H9 (cell line): ENCODE results near the gene HOXC6. TPM values are rescaled to one million over a fixed set of nuclear protein-coding genes. Genes with fewer than 3 reads are reported as not detected.

Experiments
- DNase-seq: peaks from one replicate; pipeline ENCODE4 v3.0.0-alpha.2; 2017
- H2AFZ ChIP-seq: one replicate; pipeline ENCODE4 v1.6.1; 2013; ENCODE audit warnings: mild to moderate bottlenecking, low read length, control low read depth, moderate library complexity
- H2AK5ac ChIP-seq: 2 replicates; pipeline ENCODE4 v1.6.1; 2013; ENCODE audit warnings: low read length, control low read depth, mixed read lengths; ENCODE audit not compliant: insufficient read length
- H2BK120ac ChIP-seq: one replicate; pipeline ENCODE4 v1.6.1; 2013; ENCODE audit warnings: low read depth, mild to moderate bottlenecking, low read length, control low read depth, inconsistent platforms; ENCODE audit not compliant: poor library complexity, severe bottlenecking
- H2BK12ac ChIP-seq: 2 replicates; pipeline ENCODE4 v1.6.1; 2013; ENCODE audit warnings: low read length, control low read depth, mixed read lengths, low read depth; ENCODE audit not compliant: insufficient read length
- H2BK15ac ChIP-seq: 2 replicates; pipeline ENCODE4 v1.6.1; 2013; ENCODE audit warnings: low read depth, low read length, control low read depth
- H2BK20ac ChIP-seq: one replicate; pipeline ENCODE4 v1.6.1; 2013; ENCODE audit warnings: low read depth, mild to moderate bottlenecking, low read length, control low read depth, inconsistent platforms; ENCODE audit not compliant: poor library complexity, severe bottlenecking
- H2BK5ac ChIP-seq: 2 replicates; pipeline ENCODE4 v1.6.1; 2013; ENCODE audit warnings: low read length, control low read depth, mixed read lengths; ENCODE audit not compliant: insufficient read length
- H3K14ac ChIP-seq: 2 replicates; pipeline ENCODE4 v1.6.1; 2013; ENCODE audit warnings: low read length, control low read depth; ENCODE audit not compliant: insufficient read depth
- H3K18ac ChIP-seq: 2 replicates; pipeline ENCODE4 v1.6.1; 2013; ENCODE audit warnings: low read depth, mild to moderate bottlenecking, mixed read lengths, low read length, control low read depth; ENCODE audit not compliant: insufficient read length
- H3K23ac ChIP-seq: 2 replicates; pipeline ENCODE4 v1.6.1; 2013; ENCODE audit warnings: low read length, control low read depth, mixed read lengths, low read depth; ENCODE audit not compliant: insufficient read length
- H3K23me2 ChIP-seq: 2 replicates; pipeline ENCODE4 v1.6.1; 2013; ENCODE audit warnings: low read depth, mild to moderate bottlenecking, mixed read lengths, low read length, control low read depth; ENCODE audit not compliant: insufficient read length, poor library complexity, severe bottlenecking
- H3K27ac ChIP-seq: 2 replicates; pipeline ENCODE4 v1.5.1; 2013; ENCODE audit warnings: low read length, control low read depth, mixed read lengths, low read depth; ENCODE audit not compliant: insufficient read length
- H3K27me3 ChIP-seq: 2 replicates; pipeline ENCODE4 v1.6.1; 2013; ENCODE audit warnings: low read length, control low read depth, inconsistent platforms; ENCODE audit not compliant: insufficient read depth
- H3K4ac ChIP-seq: 2 replicates; pipeline ENCODE4 v1.6.1; 2013; ENCODE audit warnings: low read depth, mild to moderate bottlenecking, control low read depth, inconsistent platforms, low read length, moderate library complexity
- H3K4me1 ChIP-seq: 2 replicates; pipeline ENCODE4 v1.6.1; 2013; ENCODE audit warnings: low read length, control low read depth, inconsistent platforms; ENCODE audit not compliant: insufficient read depth
- H3K4me2 ChIP-seq: 2 replicates; pipeline ENCODE4 v1.6.1; 2013; ENCODE audit warnings: low read length, control low read depth, mixed read lengths; ENCODE audit not compliant: insufficient read length, insufficient read depth
- H3K56ac ChIP-seq: 2 replicates; pipeline ENCODE4 v1.6.1; 2013; ENCODE audit warnings: low read depth, mild to moderate bottlenecking, mixed read lengths, low read length, control low read depth; ENCODE audit not compliant: insufficient read length
- H3K79me1 ChIP-seq: 2 replicates; pipeline ENCODE4 v1.6.1; 2013; ENCODE audit warnings: low read depth, mild to moderate bottlenecking, moderate library complexity, low read length, control low read depth, inconsistent platforms; ENCODE audit not compliant: insufficient read depth, poor library complexity, severe bottlenecking
- H3K79me2 ChIP-seq: 2 replicates; pipeline ENCODE4 v1.6.1; 2013; ENCODE audit warnings: low read length, control low read depth, inconsistent platforms; ENCODE audit not compliant: insufficient read depth
- H3K9ac ChIP-seq: 2 replicates; pipeline ENCODE4 v1.6.1; 2013; ENCODE audit warnings: low read length, control low read depth, mixed read lengths; ENCODE audit not compliant: insufficient read length; ENCODE audit errors: extremely low read depth
- H3K9me3 ChIP-seq: one replicate; pipeline ENCODE4 v1.6.1; 2013; ENCODE audit warnings: low read depth, low read length, inconsistent platforms; ENCODE audit not compliant: control insufficient read depth
- H3T11ph ChIP-seq: one replicate; pipeline ENCODE4 v1.6.1; 2013; ENCODE audit warnings: mild to moderate bottlenecking, low read length, control low read depth, inconsistent platforms
- H4K20me1 ChIP-seq: one replicate; pipeline ENCODE4 v1.6.1; 2013; ENCODE audit not compliant: control insufficient read depth, insufficient read length, insufficient read depth
- H4K5ac ChIP-seq: 2 replicates; pipeline ENCODE4 v1.6.1; 2013; ENCODE audit warnings: low read depth, mild to moderate bottlenecking, mixed read lengths, low read length, control low read depth; ENCODE audit not compliant: insufficient read length
- H4K8ac ChIP-seq: replicated peaks from 2 replicates; pipeline ENCODE4 v1.6.1; 2013; ENCODE audit warnings: low read length, control low read depth, mixed read lengths, low read depth; ENCODE audit not compliant: insufficient read length
- H4K91ac ChIP-seq: 2 replicates; pipeline ENCODE4 v1.6.1; 2013; ENCODE audit warnings: low read depth, mild to moderate bottlenecking, moderate library complexity, mixed read lengths, low read length, control low read depth; ENCODE audit not compliant: insufficient read length
- H3K27ac Mint-ChIP-seq, 3 experiments: 2 replicates in 2 of 3; 3 replicates in 1 of 3; pipeline ENCODE4 v1.8.0; 2020 to 2021; ENCODE audit warnings: mixed read lengths in 3 of 3, mild to moderate bottlenecking in 1 of 3, moderate library complexity in 1 of 3
- H3K27me3 Mint-ChIP-seq: 2 replicates; pipeline ENCODE4 v1.8.0; 2021; ENCODE audit warnings: low read depth, mild to moderate bottlenecking, moderate library complexity, mixed read lengths
- H3K36me3 Mint-ChIP-seq, 3 experiments: 2 replicates in 2 of 3; 3 replicates in 1 of 3; pipeline ENCODE4 v1.8.0; 2020 to 2021; ENCODE audit warnings: low read depth in 3 of 3, mixed read lengths in 3 of 3; ENCODE audit not compliant: insufficient read depth in 1 of 3
- H3K4me1 Mint-ChIP-seq, 2 experiments: 2 replicates each; pipeline ENCODE4 v1.8.0; 2020; ENCODE audit warnings: mixed read lengths in 2 of 2
- H3K4me3 Mint-ChIP-seq, 2 experiments: 2 replicates in 1 of 2; 3 replicates in 1 of 2; pipeline ENCODE4 v1.8.0; 2020 to 2021; ENCODE audit warnings: mild to moderate bottlenecking in 2 of 2, mixed read lengths in 2 of 2, moderate library complexity in 1 of 2
- H3K9me3 Mint-ChIP-seq, 2 experiments: 2 replicates in 1 of 2; 3 replicates in 1 of 2; pipeline ENCODE4 v1.8.0; 2020; ENCODE audit warnings: mild to moderate bottlenecking in 2 of 2, mixed read lengths in 2 of 2, moderate library complexity in 1 of 2
- WGBS: extraction: QIAGEN DNeasy Blood & Tissue Kit; methylation state at CpG from one replicate; pipeline ENCODE4 v1.1.7; 2013; ENCODE audit warnings: missing lambda C conversion rate, low lambda C conversion rate, mixed read lengths; ENCODE audit not compliant: insufficient read length; ENCODE audit errors: extremely low coverage; 5-methylcytosine and 5-hydroxymethylcytosine counted together
- total RNA-seq: library from RNA; stranded (reverse); gene quantifications from 2 replicates; pipeline ENCODE4 v1.2.1, GENCODE V29; 2021
- TF ChIP-seq, protein P1 (sequence below): fragments of 200-600 bp; sonication (generic); conservative IDR thresholded peaks from 3 replicates; pipeline ENCODE4 v1.8.0; 2021; ENCODE audit warnings: antibody characterized with exemption, mild to moderate bottlenecking

Gene HOXC6
- total RNA-seq, 1 experiment from 2014 or later: not detected

DNA sequence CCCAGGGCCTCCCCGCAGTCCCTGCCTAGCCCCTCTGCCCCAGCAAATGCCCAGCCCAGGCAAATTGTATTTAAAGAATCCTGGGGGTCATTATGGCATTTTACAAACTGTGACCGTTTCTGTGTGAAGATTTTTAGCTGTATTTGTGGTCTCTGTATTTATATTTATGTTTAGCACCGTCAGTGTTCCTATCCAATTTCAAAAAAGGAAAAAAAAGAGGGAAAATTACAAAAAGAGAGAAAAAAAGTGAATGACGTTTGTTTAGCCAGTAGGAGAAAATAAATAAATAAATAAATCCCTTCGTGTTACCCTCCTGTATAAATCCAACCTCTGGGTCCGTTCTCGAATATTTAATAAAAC is 2.2 kb downstream of the HOXC6 start:
- Histone ChIP-seq H2BK15ac (no peak overlapping the region), H2AK5ac (no peak overlapping the region), H3K9ac (no peak overlapping the region), H3K14ac (no peak overlapping the region), H3T11ph (no peak overlapping the region), H3K9me3 (no peaks in the 10 kb centered on the region), H2AFZ (no peak overlapping the region), H3K18ac (no peak overlapping the region), H2BK5ac (no peak overlapping the region), H3K79me2 (no peaks in the 10 kb centered on the region), H3K27ac (no peak overlapping the region), H3K56ac (no peak overlapping the region), H3K4me1 (no peaks in the 10 kb centered on the region), H3K4me2 (no peak overlapping the region), H3K79me1 (no peaks in the 10 kb centered on the region), H4K91ac (no peak overlapping the region), H2BK12ac (no peak overlapping the region), H3K23me2 (no peaks in the 10 kb centered on the region), H2BK120ac (no peak overlapping the region), H4K5ac (no peak overlapping the region), H3K27me3 (peaks cover 97% of the 10 kb centered on the region), H4K8ac (no peak overlapping the region), H4K20me1 (no peaks in the 10 kb centered on the region), H3K23ac (no peak overlapping the region), H3K4ac (no peak overlapping the region), H2BK20ac (no peak overlapping the region)
- peaks cover 0 to 6% (median 0%) of the 10 kb centered on the region in 3 experiments; a peak in 2 of 7 replicates for H3K36me3 Mint-ChIP-seq
- H3K4me1 Mint-ChIP-seq: peaks cover 17 to 25% of the 10 kb centered on the region in 2 experiments
- peaks cover 3 to 13% of the 10 kb centered on the region in 2 experiments; a peak in 3 of 5 replicates for H3K9me3 Mint-ChIP-seq
- H3K4me3 Mint-ChIP-seq: 0 out of 5 replicates have a peak overlapping the region, but pooled peaks of 1 of the 2 experiments have one; percentile 31
- TF ChIP-seq, protein P1, sequence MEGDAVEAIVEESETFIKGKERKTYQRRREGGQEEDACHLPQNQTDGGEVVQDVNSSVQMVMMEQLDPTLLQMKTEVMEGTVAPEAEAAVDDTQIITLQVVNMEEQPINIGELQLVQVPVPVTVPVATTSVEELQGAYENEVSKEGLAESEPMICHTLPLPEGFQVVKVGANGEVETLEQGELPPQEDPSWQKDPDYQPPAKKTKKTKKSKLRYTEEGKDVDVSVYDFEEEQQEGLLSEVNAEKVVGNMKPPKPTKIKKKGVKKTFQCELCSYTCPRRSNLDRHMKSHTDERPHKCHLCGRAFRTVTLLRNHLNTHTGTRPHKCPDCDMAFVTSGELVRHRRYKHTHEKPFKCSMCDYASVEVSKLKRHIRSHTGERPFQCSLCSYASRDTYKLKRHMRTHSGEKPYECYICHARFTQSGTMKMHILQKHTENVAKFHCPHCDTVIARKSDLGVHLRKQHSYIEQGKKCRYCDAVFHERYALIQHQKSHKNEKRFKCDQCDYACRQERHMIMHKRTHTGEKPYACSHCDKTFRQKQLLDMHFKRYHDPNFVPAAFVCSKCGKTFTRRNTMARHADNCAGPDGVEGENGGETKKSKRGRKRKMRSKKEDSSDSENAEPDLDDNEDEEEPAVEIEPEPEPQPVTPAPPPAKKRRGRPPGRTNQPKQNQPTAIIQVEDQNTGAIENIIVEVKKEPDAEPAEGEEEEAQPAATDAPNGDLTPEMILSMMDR: no peak
- H3K27ac Mint-ChIP-seq: no peak overlapping the region
- peaks cover 99% of the 10 kb centered on the region for H3K27me3 Mint-ChIP-seq
- no peak for DNase-seq
- no CpG with 5 or more reads among the region's 7 CpGs for WGBS
